ENCODE measurements around the gene CCR7. TPM values are rescaled to one million over a fixed set of nuclear protein-coding genes. Genes with fewer than 3 reads are reported as not detected.
A peak's percentile ranks its signal among the peaks of the same experiment; 100 is the strongest.

The CCR7 gene
- total RNA-seq, 1 donor from 2014 or later, result 1.1 TPM

GRCh38 chr17:40565769-40566409, 617 bp upstream of the CCR7 start:
- no peaks in the 10 kb centered on the region for H3K27me3 ChIP-seq
- intact Hi-C loops (cut with DNase I), result no loop called here
- ATAC-seq, result no peak
- TF ChIP-seq CTCF (IDR thresholded peaks at IDR 0.05), result no peak
- no peak overlapping the region for H3K4me3 ChIP-seq
- H3K4me1 ChIP-seq, result no peaks in the 10 kb centered on the region
- no peak overlapping the region for H3K27ac ChIP-seq
- no peaks in the 10 kb centered on the region for H3K9me3 ChIP-seq
- no peak for DNase-seq
- H3K36me3 ChIP-seq, result no peaks in the 10 kb centered on the region

GRCh38 chr17:40564195-40564882, 933 bp downstream of the CCR7 start:
- no peaks in the 10 kb centered on the region for H3K9me3 ChIP-seq
- H3K27me3 ChIP-seq, result no peaks in the 10 kb centered on the region
- H3K4me1 ChIP-seq, result peaks cover 11% of the 10 kb centered on the region
- H3K4me3 ChIP-seq, result peak overlapping the region; percentile 0
- H3K36me3 ChIP-seq, result no peaks in the 10 kb centered on the region
- no peak for DNase-seq
- intact Hi-C loops (cut with DNase I), result no loop called here
- no peak for ATAC-seq
- H3K27ac ChIP-seq, result no peak overlapping the region
- TF ChIP-seq CTCF (IDR thresholded peaks at IDR 0.05), result no peak

- Histone ChIP-seq H3K27ac (no peak overlapping the region), H3K4me1 (peaks cover 14% of the 10 kb centered on the region), H3K4me3 (no peak overlapping the region), H3K9me3 (no peaks in the 10 kb centered on the region), H3K36me3 (no peaks in the 10 kb centered on the region), H3K27me3 (no peaks in the 10 kb centered on the region)
- DNase-seq, result no peak
- no peak for ATAC-seq
- no peak for TF ChIP-seq CTCF (IDR thresholded peaks at IDR 0.05)
- intact Hi-C loops (cut with DNase I), result no loop called here
Measured at GRCh38 chr17:40563220-40564052, 1.8 kb downstream of the CCR7 start.

- ATAC-seq (no peak), DNase-seq (no peak)
- no peaks in the 10 kb centered on the region for H3K36me3 ChIP-seq
- H3K9me3 ChIP-seq, result no peaks in the 10 kb centered on the region
- H3K4me3 ChIP-seq, result no peak overlapping the region
- no peak overlapping the region for H3K27ac ChIP-seq
- H3K4me1 ChIP-seq, result peaks cover 14% of the 10 kb centered on the region
- no peaks in the 10 kb centered on the region for H3K27me3 ChIP-seq
- intact Hi-C loops (cut with DNase I), result no loop called here
- TF ChIP-seq CTCF (IDR thresholded peaks at IDR 0.05), result no peak
Measured at GRCh38 chr17:40562838-40563219, 2.4 kb downstream of the CCR7 start.

GRCh38 chr17:40561871-40562611, 3.2 kb downstream of the CCR7 start:
- intact Hi-C loops (cut with DNase I), result no loop called here
- Histone ChIP-seq H3K4me3 (no peak overlapping the region), H3K27me3 (no peaks in the 10 kb centered on the region), H3K9me3 (no peaks in the 10 kb centered on the region), H3K36me3 (no peaks in the 10 kb centered on the region), H3K27ac (no peak overlapping the region), H3K4me1 (peaks cover 19% of the 10 kb centered on the region)
- peak; percentile 51 for DNase-seq
- ATAC-seq, result no peak
- no peak for TF ChIP-seq CTCF (IDR thresholded peaks at IDR 0.05)

All from upper lobe of right lung (tissue), 1 donor.